OCI-LY7 (cell line): Measurements from ENCODE around the gene AKAP13. TPM values are rescaled to one million over a fixed set of nuclear protein-coding genes. Genes with fewer than 3 reads are reported as not detected.

Source experiments
- BruUV-seq: library from RNA; stranded (reverse); fragments of 400-500 nt; replicated peaks from 2 replicates; lab custom pipeline; 2021; lab: Mats Ljungman, UMichigan
- CTCF ChIA-PET: fragments of 300-600 bp; sonication (Branson Sonifier 250); formaldehyde crosslinking; loops from one replicate; lab custom pipeline; 2022; ENCODE audit warnings: antibody characterized with exemption; ENCODE audit not compliant: unreplicated experiment; lab: Charles Lee
- POLR2A ChIA-PET: fragments of 300-600 bp; sonication (Branson Sonifier 250); formaldehyde crosslinking; loops from one replicate; lab custom pipeline; 2022; ENCODE audit warnings: antibody characterized with exemption; lab: Charles Lee
- DNase-seq: peaks from one replicate; pipeline ENCODE4 v3.0.0-alpha.2; 2015; ENCODE audit warnings: low spot score
- H2AFZ ChIP-seq: fragments of 200-600 bp; sonication (generic), shearing (Covaris generic); 2 replicates; pipeline ENCODE4 v1.6.1; 2014; ENCODE audit warnings: mild to moderate bottlenecking, antibody characterized with exemption, low read length, moderate library complexity
- H3K27ac ChIP-seq: fragments of 200-600 bp; sonication (generic); 2 replicates; pipeline ENCODE4 v1.5.1; 2014; ENCODE audit warnings: mixed run types, low read depth, mild to moderate bottlenecking, moderate library complexity, low read length, inconsistent platforms; ENCODE audit not compliant: poor library complexity, severe bottlenecking
- H3K36me3 ChIP-seq: fragments of 200-600 bp; sonication (generic); 2 replicates; pipeline ENCODE4 v1.6.1; 2014; ENCODE audit warnings: mild to moderate bottlenecking, antibody characterized with exemption, low read length, moderate library complexity, mixed read lengths; ENCODE audit not compliant: insufficient read depth
- H3K4me1 ChIP-seq: fragments of 200-600 bp; sonication (generic); 2 replicates; pipeline ENCODE4 v1.5.1; 2014; ENCODE audit warnings: mild to moderate bottlenecking, low read length; ENCODE audit not compliant: insufficient read depth, poor library complexity, severe bottlenecking
- H3K4me2 ChIP-seq: fragments of 200-600 bp; sonication (generic); 2 replicates; pipeline ENCODE4 v1.6.1; 2014; ENCODE audit warnings: mild to moderate bottlenecking, low read length
- H3K4me3 ChIP-seq: fragments of 200-600 bp; sonication (generic); 2 replicates; pipeline ENCODE4 v1.5.1; 2014; ENCODE audit warnings: mild to moderate bottlenecking, low read depth, low read length; ENCODE audit not compliant: poor library complexity, severe bottlenecking
- H3K79me2 ChIP-seq: fragments of 200-600 bp; sonication (generic); 2 replicates; pipeline ENCODE4 v1.6.1; 2016; ENCODE audit warnings: low read depth, mild to moderate bottlenecking, low read length, moderate library complexity, mixed read lengths; ENCODE audit not compliant: insufficient read depth
- H3K9me2 ChIP-seq: fragments of 200-600 bp; sonication (generic); 2 replicates; pipeline ENCODE4 v1.6.1; 2016; ENCODE audit warnings: mild to moderate bottlenecking, low read length, mixed read lengths; ENCODE audit not compliant: insufficient read depth
- H3K9me3 ChIP-seq: fragments of 200-600 bp; sonication (generic); 2 replicates; pipeline ENCODE4 v1.6.1; 2014; ENCODE audit warnings: mild to moderate bottlenecking, mixed run types, low read length, mixed read lengths
- H4K20me1 ChIP-seq: fragments of 200-600 bp; sonication (generic); 2 replicates; pipeline ENCODE4 v1.6.1; 2014; ENCODE audit warnings: mild to moderate bottlenecking, antibody characterized with exemption, low read length, moderate library complexity, mixed read lengths; ENCODE audit not compliant: insufficient read depth
- CTCF ChIP-seq: fragments of 200-600 bp; sonication (generic); conservative IDR thresholded peaks from 2 replicates; pipeline ENCODE4 v1.5.1; 2014; ENCODE audit warnings: mild to moderate bottlenecking, antibody characterized with exemption, low read length, moderate library complexity, mixed read lengths
- EZH2phosphoT487 ChIP-seq: fragments of 200-600 bp; sonication (generic); IDR thresholded peaks from 2 replicates; pipeline ENCODE4 v1.6.1; 2018; ENCODE audit warnings: low read depth, borderline replicate concordance, mild to moderate bottlenecking, mixed run types, antibody characterized with exemption, low read length, moderate library complexity, mixed read lengths
- intact Hi-C: fragments of 100-400 bp; cut with micrococcal nuclease; formaldehyde crosslinking; loops from one replicate; pipeline ENCODE4 v1.10.0; 2022; ENCODE audit not compliant: unreplicated experiment
- total RNA-seq, 2 experiments: library from RNA; depleted of rRNA in 1 of 2; stranded (reverse); fragments of >200 nt in 1 of 2; shearing (Covaris generic) in 1 of 2; gene quantifications; 2 replicates each; pipeline ENCODE4 v1.2.3, GENCODE V29; 2014 to 2022

Gene AKAP13
- total RNA-seq, 2 experiments from 2014 or later = 140 to 250 TPM

GRCh38 chr15:85379403-85380131, 836 bp upstream of the AKAP13 start:
- intact Hi-C loops = loop anchor here (1.0 to 10.0 kb wide), 5 partner anchors 34 to 325 kb away; no protein-coding TSS in a partner anchor
- POLR2A ChIA-PET = interaction anchor here (0.7 to 14.6 kb wide), 14 partner anchors 10 to 96 kb away, joined by 3 to 335 read pairs (median 8); no protein-coding TSS in a partner anchor
- TF ChIP-seq CTCF (no peak), EZH2phosphoT487 (no peak)
- Histone ChIP-seq H3K9me2 (no peaks in the 10 kb centered on the region), H3K79me2 (peaks cover 37% of the 10 kb centered on the region), H3K9me3 (no peaks in the 10 kb centered on the region), H4K20me1 (peaks cover 18% of the 10 kb centered on the region; the same call in 1 of the 2 replicates), H3K36me3 (peaks cover 12% of the 10 kb centered on the region; the same call in 1 of the 2 replicates), H3K27ac (peak overlapping the region; percentile 79), H2AFZ (peak overlapping the region; percentile 84), H3K4me3 (peak overlapping the region; percentile 86), H3K4me2 (peak overlapping the region; percentile 86), H3K4me1 (peaks cover 24% of the 10 kb centered on the region)
- CTCF ChIA-PET = interaction anchor here (0.8 to 1.0 kb wide), 3 partner anchors 24 to 49 kb away, joined by 3 to 4 read pairs (median 4); no protein-coding TSS in a partner anchor
- BruUV-seq = TSS peak; percentile 61
- DNase-seq = peak; percentile 49

- CTCF ChIA-PET = interaction anchor here (0.5 to 1.0 kb wide), 5 partner anchors 23 to 628 kb away, joined by 3 to 4 read pairs (median 3); no protein-coding TSS in a partner anchor
- H2AFZ ChIP-seq = no peak overlapping the region
Measured at GRCh38 chr15:85380812-85381642, 624 bp downstream of the AKAP13 start.

More at GRCh38 chr15:85380812-85381642, 624 bp downstream of the AKAP13 start:
- peak; percentile 58 for DNase-seq
- peak overlapping the region; percentile 88 for H3K27ac ChIP-seq
- H3K36me3 ChIP-seq = peaks cover 25% of the 10 kb centered on the region
- POLR2A ChIA-PET = interaction anchor here (0.6 to 14.6 kb wide), 14 partner anchors 9 to 1694 kb away, joined by 3 to 335 read pairs (median 7); no protein-coding TSS in a partner anchor
- peaks cover 39% of the 10 kb centered on the region for H3K4me1 ChIP-seq
- H3K4me2 ChIP-seq = peak overlapping the region; percentile 78
- peaks cover 52% of the 10 kb centered on the region for H3K79me2 ChIP-seq
- peak overlapping the region; percentile 86 for H3K4me3 ChIP-seq
- no peaks in the 10 kb centered on the region for H3K9me3 ChIP-seq
- TF ChIP-seq CTCF = no peak
- TF ChIP-seq EZH2phosphoT487 = no peak
- peaks cover 18% of the 10 kb centered on the region; the same call in 1 of the 2 replicates for H4K20me1 ChIP-seq
- intact Hi-C loops = loop anchor here (1.0 to 10.0 kb wide), 5 partner anchors 32 to 324 kb away; no protein-coding TSS in a partner anchor
- H3K9me2 ChIP-seq = no peaks in the 10 kb centered on the region
- BruUV-seq = no TSS peak
